NCI-H1436 treated with DMSO at 0.1 percent for 48 hours (cell line): ENCODE results near the gene RIC1.
"Not testable (repeated sequence)": the region's sequence is repeated elsewhere in the genome, so short reads cannot be mapped to it uniquely, and the experiment has no call there.

Experiments
- DNase-seq: peaks from one replicate; lab custom pipeline; 2025; lab: John Stamatoyannopoulos, UW

The RIC1 gene

DNA sequence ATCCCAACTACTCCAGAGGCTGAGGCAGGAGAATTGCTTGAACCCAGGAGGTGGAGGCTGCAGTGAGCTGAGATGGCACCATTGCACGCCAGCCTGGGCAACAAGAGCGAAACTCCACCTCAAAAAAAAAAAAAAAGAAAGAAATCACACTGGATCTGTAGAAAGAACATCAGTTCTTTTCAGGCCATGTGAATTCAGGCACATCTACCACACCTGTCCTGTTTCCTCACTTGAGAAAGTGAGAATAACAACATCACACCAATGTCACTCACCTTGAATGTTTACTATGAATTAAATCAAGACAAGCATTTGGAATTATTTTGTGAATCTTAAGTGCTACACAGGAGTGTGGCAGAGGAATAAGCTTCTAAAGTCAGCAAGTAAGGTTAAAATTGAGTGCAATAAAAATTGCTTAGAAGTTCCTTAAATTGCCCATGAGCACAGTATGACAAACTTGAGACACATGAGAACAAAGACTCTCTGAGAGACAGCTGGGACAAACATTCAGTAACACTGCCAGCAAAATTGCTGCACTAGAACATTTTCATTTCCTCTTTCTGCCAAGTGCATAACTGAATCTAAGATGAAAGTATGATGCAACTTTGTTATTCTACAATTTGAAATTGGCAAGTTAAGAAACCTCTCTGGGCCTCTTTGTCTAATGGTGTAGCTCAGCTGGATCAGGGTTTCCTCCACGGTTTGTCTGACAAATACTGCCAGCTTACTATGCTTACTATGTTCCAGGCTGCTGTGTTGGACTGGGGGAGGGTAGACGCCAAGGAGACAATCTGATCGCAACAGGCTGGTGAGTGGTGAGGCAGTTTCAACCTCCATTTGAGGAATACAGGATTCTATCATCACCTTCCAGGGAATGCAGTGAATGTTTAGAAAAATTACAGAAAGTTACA is 1.9 kb upstream of the RIC1 start:
- no peak for DNase-seq

DNA sequence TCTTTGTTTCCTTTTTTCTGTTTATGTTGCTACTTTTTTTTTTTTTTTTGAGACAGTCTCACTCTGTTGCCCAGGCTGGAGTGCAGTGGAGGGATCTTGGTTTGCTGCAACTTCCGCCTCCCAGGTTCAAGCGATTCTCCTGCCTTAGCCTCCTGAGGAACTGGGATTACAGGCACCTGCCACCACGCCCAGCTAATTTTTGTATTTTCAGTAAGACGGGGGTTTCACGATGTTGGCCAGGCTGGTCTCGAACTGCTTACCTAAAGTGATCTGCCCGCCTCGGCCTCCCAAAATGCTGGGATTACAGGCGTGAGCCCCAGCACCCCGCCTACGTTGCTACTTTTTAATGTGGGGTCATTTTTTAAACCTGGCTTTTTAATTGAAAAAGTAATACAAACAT is 1.2 kb upstream of the RIC1 start:
- DNase-seq = not testable (repeated sequence)

DNA sequence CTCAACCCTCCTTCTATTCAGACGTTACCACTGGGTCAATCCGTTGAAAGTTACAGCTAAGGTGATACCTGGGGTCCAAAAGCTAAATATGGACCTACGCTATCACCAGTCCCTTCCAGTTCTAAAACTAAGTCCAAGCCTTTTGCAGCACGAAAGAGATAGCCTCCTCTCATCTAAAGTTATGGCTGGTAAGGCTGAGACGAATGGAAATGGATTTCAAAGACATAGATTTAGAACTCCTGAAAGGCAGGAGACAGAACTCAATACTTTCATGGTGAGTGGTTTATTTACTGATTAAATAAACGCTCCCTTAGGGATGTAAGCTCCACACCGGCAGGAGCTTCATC is 751 bp upstream of the RIC1 start:
- no peak for DNase-seq

DNA sequence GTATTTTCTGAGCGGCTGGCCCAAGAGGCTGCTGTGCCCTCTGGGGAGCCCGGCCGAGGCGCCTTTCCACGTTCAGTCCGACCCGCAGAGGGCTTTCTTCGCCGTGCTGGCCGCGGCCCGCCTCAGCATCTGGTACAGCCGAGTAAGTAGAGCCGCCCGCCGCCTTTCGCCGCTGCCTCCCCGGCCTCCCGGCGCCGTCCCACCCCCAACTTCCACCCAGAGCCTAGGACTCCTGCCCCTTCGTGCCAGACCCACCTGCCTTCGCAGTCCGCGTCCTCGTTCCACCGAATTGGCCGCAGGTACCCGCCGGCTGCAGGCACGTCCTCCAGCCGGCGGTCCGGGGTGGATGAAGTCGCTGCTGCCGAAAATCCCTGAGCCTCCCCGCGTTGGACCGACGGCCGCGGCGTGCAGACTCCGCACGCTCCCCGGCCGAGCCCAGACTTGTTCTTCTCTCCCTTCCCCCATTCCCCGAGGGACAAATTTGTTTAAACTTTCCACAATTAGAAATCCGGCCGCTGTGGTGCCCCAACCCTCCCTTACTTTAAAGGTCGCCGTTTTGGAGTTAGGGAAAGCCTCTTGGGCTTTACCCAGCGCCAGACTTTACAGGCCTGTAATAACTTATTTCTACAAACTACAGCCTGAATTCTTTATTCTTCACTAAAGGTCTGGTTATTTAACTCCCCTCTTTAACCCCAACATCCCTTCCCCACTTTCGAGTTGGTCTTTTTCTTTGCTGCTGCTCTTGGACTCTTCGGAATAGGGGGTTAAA is 589 bp downstream of the RIC1 start:
- no peak for DNase-seq

GRCh38 chr9:5630081-5630507 is 1.2 kb downstream of the RIC1 start:
- no peak for DNase-seq

DNA sequence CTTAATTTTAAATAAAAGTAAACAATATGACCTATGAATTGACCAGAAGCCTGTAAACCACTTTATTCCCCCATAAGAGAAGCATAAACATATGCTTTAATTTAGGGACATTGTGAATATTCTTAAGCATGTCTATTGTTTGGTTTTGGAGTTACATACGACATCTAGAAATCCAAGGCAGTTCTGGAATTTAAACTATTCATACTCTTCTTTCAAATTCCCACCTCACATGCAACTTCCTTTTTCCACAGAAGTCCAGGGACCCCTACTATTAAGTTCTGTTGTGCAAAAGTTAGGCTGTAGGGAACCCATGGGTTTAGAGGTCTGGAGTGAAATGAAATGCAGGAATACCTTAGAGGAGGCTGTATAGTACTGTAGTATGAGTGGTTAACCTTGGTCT is 2.1 kb downstream of the RIC1 start:
- no peak for DNase-seq

DNA sequence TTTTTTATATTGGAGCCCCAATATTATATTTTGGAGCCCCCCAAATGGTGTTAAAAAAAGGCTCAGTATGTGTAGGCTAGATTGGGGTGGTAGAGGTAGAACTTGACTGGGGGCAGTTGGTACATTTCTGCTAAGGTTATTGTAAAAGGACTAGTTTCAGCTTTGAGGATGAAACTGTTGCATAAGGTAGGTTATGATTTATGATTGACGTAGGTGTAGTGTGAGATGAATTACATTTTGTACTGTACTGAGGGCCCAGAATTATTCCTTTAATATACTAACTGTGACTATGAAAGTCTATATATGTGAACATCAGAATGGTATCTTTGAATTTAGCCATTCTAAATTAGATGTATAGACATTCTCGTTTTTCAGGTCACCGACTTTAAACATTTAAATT is 3.6 kb downstream of the RIC1 start:
- no peak for DNase-seq

DNA sequence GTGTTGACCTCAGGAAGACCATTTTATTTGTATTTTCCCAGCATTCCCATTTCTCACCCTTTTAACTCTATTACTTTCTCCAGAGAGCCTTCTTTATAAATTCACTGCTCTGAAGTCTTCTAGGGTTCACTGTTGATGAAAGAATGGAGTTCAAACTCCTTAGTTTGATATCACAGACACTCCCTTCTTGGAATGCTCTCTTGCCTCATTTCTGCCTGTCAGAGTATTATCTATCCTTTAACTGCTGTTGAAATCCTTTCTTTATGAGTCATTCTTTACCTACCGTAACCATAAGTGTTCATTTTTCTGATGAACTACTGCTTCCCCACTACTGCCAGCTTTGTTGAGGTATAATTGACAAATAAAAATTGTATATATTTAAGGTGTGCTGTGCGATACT is 4.3 kb downstream of the RIC1 start:
- DNase-seq = no peak

GRCh38 chr9:5635390-5635789 is 6.5 kb downstream of the RIC1 start:
- DNase-seq = no peak

DNA sequence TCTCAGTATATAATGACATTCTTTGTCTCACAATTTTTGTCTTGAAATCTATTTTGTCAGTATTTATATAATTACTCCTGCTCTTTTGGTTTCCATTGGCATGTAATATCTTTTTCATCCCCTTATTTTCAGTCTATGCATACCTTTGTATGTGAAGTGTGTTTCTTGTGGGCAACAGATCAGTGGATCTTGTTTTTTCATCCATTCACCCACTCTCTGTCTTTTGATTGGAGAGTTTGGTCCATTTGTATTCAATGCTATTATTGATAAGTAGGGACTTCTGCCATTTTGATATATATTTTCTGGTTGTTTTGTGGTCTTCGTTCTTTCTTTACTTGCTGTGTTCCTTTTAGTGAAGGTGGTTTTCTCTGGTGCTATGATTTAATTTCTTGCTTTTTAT is 10.9 kb downstream of the RIC1 start:
- DNase-seq = no peak

GRCh38 chr9:5642170-5642569 is 13.3 kb downstream of the RIC1 start:
- no peak for DNase-seq

DNA sequence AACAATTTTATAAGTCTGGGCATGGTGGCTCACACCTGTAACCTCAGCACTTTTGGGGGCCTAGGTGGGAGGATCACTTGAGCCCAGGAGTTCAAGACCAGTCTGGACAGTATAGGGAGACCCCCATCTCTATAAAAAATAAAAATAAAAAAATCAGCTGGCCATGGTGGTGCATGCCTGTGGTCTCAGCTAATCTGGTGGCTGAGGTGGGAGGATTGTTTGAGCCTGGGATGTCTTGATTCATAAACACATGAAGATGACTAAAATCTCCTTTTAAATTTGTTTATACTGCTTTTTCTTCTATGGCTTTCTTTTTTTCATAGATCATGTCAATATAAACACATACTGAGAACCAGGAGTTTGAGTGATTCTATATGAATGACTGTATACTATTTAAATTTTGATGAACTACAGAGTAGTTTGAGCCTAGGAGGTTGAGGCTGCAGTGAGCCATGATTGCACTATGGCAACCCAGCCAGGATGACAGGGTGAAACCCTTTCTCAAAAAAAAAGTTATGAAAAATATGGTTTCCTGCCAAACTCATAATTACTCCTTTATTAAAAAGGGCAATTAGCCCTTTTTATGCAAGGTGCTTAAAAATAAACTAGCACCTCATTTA is 14.2 kb downstream of the RIC1 start:
- no peak for DNase-seq

DNA sequence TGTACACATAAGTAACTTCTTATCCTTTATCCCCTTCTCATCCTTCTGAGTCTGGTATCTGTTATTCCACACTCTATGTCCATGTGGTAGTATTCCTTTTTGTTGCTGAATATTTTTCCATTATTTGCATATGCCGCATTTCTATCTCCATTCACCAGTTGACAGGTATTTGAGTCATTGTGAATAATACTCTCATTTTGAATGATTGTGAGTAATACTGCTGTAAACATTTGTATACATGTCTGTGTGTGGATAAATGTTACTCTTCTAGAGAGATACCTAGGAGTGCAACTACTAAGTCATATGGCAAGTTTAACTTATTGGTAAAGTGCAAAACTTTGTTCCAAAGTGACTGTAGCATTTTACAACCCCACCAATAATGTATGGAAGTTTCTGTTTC is 15.6 kb downstream of the RIC1 start:
- no peak for DNase-seq

DNA sequence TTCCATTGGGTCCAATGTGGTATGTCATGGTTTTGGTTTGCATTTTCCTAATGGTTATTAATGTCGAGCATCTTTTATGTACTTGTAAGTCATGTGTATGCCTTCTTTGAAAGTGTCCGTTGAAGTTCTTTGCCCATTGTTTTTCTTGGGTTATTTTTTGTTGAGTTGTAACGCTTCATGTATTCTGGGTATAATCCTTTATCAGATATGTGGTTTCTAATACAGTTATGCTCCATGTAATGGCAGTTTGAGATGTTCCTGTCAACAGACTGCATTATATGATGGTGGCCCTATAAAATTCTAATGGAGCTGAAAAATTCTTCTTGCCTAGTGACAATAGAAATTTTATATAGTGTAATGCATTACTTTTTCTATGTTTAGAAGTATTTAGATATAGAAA is 17.2 kb downstream of the RIC1 start:
- no peak for DNase-seq

DNA sequence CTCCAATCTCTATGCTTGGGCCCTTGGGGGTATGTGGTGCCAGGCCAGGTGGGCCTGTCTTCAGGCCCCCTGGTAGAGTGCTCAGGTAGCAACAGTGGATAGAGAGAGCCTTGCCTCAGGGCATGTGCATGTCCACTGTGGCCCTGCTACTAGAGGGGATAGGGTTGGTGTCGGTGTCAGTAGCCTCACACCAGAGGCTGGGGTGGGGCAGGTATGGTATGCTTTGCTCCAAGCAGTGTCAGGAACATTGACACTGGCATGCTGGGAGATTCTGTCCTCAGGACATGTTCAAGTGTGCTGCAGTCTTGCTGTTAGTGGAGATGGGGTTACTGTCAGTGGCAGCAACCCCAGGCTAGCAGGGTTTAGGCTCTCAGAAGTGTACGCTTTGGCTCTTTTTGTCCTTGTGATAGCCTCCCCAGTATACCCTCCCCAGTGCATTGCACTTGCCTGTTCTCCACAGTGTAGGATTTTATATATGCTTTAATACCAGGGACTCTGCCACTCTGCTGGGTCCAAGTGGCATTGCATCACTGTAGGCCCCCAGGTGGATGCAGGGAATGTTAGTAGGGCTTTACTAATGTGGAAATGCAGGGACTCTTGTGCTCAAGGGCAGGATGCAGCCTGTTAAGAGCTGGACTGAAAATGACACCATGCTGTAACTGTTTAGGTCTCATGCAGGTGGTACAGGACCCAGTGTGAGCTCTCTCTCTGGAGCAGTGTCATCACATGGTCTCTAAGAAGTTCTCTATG is 21.6 kb downstream of the RIC1 start:
- DNase-seq = no peak

DNA sequence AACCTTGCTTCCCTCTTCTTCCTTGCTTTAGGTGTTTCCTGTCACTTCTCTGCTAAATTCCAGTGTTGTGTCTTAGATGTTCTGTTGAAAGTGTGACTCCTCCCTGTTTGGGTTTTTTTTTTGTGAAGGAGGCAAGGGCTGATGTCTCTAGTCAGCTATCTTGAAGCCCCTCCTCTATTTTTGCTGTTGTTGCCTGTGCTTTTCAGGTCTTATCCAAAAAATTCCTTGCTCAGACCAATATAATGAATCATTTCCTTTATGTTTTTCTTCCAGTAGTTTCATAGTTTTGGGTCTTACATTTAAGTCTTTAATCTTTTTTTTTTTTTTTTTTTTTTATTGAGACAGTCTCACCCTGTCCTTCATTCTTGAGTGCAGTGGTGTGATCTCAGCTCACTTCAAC is 22.3 kb downstream of the RIC1 start:
- DNase-seq = no peak

DNA sequence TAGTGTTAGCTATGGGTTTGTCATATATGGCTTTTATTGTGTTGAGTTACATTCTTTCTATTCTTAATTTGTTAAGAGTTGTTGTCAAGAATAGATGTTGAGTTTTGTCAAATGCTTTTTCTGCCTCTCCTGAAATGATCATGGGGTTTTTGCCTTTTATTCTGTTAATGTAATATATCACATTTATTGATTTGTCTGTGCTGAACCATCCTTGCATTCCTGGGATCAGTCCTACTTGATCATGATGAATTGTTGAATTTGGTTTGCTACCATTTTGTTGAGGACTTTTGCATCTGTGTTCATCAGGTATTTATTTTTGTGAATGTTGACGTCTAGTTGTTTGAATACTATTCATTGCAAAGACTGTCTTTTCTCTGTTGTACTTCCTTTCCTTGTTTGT is 23.9 kb downstream of the RIC1 start:
- no peak for DNase-seq

- not testable (repeated sequence) for DNase-seq
These were observed 33.9 kb downstream of the RIC1 start for GRCh38 chr9:5662804-5663203.

- DNase-seq = no peak
These were observed 36.2 kb downstream of the RIC1 start for GRCh38 chr9:5665059-5665458.

DNA sequence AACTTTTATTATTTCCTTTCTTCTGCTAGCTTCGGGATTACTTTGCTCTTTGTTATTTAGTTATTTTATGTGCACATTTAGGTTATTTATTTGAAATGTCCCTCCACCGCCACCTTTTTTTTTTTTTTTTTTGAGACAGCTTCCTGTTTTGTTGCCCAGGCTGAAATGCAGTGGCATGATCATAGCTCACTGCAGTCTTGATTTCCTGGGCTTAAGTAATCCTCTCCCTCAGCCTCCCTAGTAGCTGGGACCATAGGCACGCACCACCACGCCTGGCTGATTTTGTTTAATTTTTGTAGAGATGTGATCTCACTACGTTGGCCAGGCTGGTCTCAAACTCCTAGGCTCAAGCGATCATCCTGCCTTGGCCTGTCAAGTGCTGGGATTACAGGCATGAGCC is 38.5 kb downstream of the RIC1 start:
- no peak for DNase-seq

DNA sequence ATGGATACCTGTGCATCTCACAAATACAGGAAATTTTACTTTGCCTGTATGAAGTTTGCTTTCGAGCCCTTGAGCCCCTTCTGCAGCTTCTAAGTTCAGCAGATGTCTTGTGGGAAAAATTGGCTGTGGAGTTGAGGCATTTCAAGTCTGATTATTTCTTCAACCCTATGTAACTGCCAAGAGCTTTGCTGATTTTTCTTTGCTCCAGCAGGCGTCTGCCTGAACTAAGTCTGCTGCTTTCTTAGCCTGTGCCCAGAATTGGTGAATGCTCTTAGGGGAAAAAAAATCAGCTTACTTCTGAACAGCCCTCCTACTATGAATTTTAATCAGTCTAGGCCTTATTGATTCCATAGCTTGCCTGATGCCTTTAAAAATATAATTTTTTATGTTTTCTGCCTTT is 41.2 kb downstream of the RIC1 start:
- no peak for DNase-seq

- no peak for DNase-seq
These were observed 42.9 kb downstream of the RIC1 start for GRCh38 chr9:5671711-5672353.
